GM12872 (cell line): ENCODE results near the gene CLCN7.

Experiments
- TF ChIP-seq, protein P1 (sequence below): IDR thresholded peaks from 3 replicates; pipeline ENCODE4 v1.5.1; 2011; ENCODE audit warnings: low read depth, mild to moderate bottlenecking, low read length, moderate library complexity; ENCODE audit not compliant: insufficient read depth

Gene CLCN7

DNA sequence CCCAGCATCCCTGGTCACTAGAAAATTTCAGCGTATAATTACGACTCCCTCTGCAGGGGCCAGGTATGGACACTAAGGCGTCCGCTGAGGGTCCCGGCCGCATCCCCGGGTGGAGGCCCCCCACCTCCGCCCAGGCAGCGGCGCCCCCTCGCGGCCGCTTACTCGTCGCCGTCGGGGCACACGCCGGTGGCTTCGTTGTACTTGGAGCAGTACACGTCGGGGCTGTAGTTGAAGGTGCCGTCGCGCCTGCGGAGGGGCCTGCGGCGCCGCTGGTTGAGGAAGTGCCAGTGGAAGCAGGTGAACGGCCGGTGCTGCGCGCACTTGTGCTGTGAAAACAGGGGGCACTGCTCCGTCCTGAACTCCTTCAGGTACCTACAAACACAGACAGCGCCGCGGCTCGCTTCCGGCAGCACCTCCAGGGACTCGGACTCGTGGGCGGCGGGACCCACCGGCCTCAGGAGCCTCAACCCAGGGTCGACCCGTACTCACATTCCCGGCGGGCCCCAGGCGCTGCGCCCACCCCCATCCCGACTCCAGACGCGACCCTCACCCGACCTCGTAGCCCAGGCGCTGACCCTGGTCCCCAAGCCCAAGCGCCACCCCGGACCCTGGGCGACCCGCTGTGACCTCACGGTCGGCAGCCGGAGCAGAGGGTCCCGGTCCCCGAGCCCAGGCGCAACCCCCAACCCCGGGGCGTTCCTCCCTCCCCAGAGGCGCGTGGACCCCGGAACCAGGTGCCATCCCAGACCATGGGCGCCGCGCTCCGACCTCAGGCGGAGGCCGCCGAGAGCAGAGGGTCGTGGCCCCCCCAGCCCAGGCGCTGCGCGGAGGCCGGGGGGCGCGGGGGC, 60.9 kb downstream of the CLCN7 start:
- TF ChIP-seq, protein P1, sequence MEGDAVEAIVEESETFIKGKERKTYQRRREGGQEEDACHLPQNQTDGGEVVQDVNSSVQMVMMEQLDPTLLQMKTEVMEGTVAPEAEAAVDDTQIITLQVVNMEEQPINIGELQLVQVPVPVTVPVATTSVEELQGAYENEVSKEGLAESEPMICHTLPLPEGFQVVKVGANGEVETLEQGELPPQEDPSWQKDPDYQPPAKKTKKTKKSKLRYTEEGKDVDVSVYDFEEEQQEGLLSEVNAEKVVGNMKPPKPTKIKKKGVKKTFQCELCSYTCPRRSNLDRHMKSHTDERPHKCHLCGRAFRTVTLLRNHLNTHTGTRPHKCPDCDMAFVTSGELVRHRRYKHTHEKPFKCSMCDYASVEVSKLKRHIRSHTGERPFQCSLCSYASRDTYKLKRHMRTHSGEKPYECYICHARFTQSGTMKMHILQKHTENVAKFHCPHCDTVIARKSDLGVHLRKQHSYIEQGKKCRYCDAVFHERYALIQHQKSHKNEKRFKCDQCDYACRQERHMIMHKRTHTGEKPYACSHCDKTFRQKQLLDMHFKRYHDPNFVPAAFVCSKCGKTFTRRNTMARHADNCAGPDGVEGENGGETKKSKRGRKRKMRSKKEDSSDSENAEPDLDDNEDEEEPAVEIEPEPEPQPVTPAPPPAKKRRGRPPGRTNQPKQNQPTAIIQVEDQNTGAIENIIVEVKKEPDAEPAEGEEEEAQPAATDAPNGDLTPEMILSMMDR, result peak; percentile 69

- TF ChIP-seq, protein P1, result no peak
These were observed 62.0 kb downstream of the CLCN7 start for GRCh38 chr16:1412847-1413246.

DNA sequence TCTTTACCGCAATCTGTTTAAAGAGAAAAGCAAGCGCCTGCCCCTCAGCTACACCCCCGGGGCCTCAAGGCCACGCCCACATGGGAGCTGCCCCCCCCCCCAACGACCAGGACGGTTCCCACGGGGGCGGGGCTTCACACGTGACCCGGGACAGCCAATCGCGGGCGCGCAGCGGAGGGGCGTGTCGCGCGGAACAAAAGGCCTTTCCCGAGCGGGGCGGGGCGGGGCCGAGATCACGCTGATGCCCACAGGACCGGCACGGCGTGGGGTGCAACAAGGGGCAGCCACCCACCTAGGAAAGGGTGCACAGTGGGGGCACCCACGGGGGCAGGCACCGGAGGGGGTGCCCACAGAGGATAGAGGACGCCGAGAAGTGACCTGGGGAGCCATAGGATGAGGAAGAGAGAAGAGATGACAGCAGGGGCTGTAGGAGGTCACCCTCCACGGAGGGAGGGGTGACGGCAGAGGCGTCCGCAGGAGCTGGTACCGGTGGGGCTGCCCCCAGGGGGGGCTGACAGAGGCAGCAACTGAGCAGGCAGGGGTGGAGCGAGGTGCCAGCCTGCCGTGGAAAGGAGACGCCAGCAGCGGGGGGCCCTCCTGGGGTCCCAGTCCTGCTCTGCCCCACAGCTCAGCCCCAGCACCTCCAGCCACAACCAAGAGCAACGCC, 66.5 kb downstream of the CLCN7 start:
- TF ChIP-seq, protein P1, result no peak

GRCh38 chr16:1407753-1408152, 67.1 kb downstream of the CLCN7 start:
- TF ChIP-seq, protein P1, result no peak

DNA sequence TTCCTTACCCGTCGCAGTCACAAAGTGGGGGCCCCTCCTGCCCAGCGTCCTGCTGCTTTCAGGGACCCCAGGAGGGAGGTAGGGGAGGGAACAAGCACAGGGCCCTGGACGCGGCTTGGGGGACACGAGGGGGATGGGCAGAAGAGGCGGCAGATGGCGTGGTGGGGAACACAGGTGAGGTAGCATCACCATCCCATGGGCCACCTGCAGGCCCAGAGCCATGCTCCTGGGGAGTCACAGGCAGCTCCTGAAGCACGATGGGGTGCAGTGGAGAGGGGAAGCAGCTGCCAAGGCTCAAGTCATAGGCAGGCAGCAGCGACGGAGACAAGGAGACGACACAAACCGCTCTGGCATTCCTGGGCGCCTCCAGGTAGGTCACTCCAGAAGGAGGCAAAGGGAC, 71.1 kb downstream of the CLCN7 start:
- TF ChIP-seq, protein P1, result no peak

GRCh38 chr16:1403036-1403435, 71.8 kb downstream of the CLCN7 start:
- TF ChIP-seq, protein P1, result no peak

- TF ChIP-seq, protein P1, result no peak
These were observed 73.1 kb downstream of the CLCN7 start for GRCh38 chr16:1401758-1402154.
